ENCODE data around the gene MAPK14. TPM values are rescaled to one million over a fixed set of nuclear protein-coding genes. Genes with fewer than 3 reads are reported as not detected.

The MAPK14 gene
- total and polyA plus RNA-seq, 9 of the 15 experiments (the other 6 are each of a cell fraction or from before 2014, with no cell fraction given) = 8.8 to 62.7 (median 35.5) TPM

DNA sequence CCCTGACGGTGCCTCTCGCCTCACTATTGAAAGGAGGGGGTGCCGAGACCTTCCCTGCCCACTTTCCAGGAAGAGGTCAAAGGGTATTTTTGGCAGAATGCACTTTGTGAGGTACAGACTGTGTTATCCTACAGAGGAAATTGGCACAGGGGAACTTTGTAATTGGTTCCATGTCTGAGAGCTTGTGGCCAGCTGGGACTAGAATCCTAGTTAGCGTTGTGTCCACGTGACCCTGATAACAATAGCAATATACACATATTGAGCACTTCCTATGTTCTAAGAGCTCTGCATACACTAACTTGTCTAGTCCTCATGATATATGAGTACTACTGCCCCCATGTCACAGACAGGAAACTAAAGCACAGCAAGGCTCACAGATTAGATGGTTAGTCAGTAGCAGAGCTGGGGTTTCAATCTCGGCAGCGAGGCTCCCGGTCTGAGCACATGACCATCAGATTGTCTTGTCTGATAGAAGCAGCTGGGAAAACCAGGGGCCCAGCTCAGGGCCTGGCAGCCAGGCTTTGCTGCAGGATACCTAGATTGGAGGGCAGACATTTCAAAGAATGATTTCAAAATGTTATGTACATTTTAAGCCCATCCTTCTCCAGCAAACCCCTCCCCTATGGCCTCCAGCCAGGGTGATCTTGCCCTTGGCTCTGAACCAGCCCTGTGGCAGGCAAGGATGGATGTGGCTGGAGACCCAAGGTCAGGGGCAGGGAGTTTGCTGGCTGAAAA lies 104.1 kb downstream of the MAPK14 start (continued):
- TF ChIP-seq ATF3 (IDR thresholded peaks at IDR 0.05) = 0 out of 2 replicates have a peak, but pooled peaks have one; percentile 27
- no peak for TF ChIP-seq ATF3 (CRISPR knock-in tag; conservative IDR thresholded peaks at IDR 0.05)
- peak; percentile 83 for TF ChIP-seq CBFA2T3 (IDR thresholded peaks at IDR 0.05)
- peak; percentile 83; the same call in 1 of the 2 replicates for TF ChIP-seq ZKSCAN8 (CRISPR knock-in tag; IDR thresholded peaks at IDR 0.05)
- TF ChIP-seq TEAD4 (IDR thresholded peaks at IDR 0.05; ENCODE audit: low read length) = peak; percentile 48; the same call in 1 of the 2 replicates
- no peak for TF ChIP-seq TEAD4 (CRISPR knock-in tag; IDR thresholded peaks at IDR 0.05; ENCODE audit: borderline replicate concordance)
- peak; percentile 97 for TF ChIP-seq HDAC2 (IDR thresholded peaks at IDR 0.05)
- peak; percentile 92 for TF ChIP-seq ETV1 (tag; conservative IDR thresholded peaks at IDR 0.05; ENCODE audit: low read depth)
- no peak for TF ChIP-seq BDP1 (IDR thresholded peaks at IDR 0.05; ENCODE audit: insufficient read depth, insufficient read length)
- TF ChIP-seq CBFA2T2 (conservative IDR thresholded peaks at IDR 0.05) = peak; percentile 72
- no peak for TF ChIP-seq KDM2B (CRISPR knock-in tag; IDR thresholded peaks at IDR 0.05)
- no peak for TF ChIP-seq U2AF2 (optimal IDR thresholded peaks at IDR 0.05; ENCODE audit: low read depth, low read length)
- TF ChIP-seq MLLT1 (IDR thresholded peaks at IDR 0.05) = no peak
- no peak for TF ChIP-seq HINFP (tag; conservative IDR thresholded peaks at IDR 0.05; ENCODE audit: low read depth)
- no peak for TF ChIP-seq COPS2 (conservative IDR thresholded peaks at IDR 0.05)
- TF ChIP-seq ZNF197 (CRISPR knock-in tag; IDR thresholded peaks at IDR 0.05; ENCODE audit: low read depth) = peak; percentile 54; the same call in 1 of the 2 replicates
- peak; percentile 77 for TF ChIP-seq RAD51 (IDR thresholded peaks at IDR 0.05; ENCODE audit: borderline replicate concordance, low read depth)
- no peak for TF ChIP-seq PTRF (tag; IDR thresholded peaks at IDR 0.05)
- TF ChIP-seq HNRNPUL1 (IDR thresholded peaks at IDR 0.05; ENCODE audit: low read length) = no peak
- peak; percentile 40; the same call in 1 of the 2 replicates for TF ChIP-seq KLF16 (IDR thresholded peaks at IDR 0.05)
- no peak for TF ChIP-seq ZBTB8A (IDR thresholded peaks at IDR 0.05; ENCODE audit: partially characterized antibody)
